HepG2 (cell line): ENCODE measurements around the gene ARHGEF38. TPM values are rescaled to one million over a fixed set of nuclear protein-coding genes. Genes with fewer than 3 reads are reported as not detected.
A peak's percentile ranks its signal among the peaks of the same experiment; 100 is the strongest.

Experiments
- ARID2 ChIP-seq: sonication (generic); formaldehyde crosslinking; IDR thresholded peaks from 2 replicates; pipeline ENCODE4 v1.8.1; 2022; ENCODE audit warnings: mild to moderate bottlenecking, missing genetic modification reagents, borderline replicate concordance
- MIER2 ChIP-seq: IDR thresholded peaks from 2 replicates; pipeline ENCODE4 v1.6.1; 2016; ENCODE audit warnings: missing biosample characterization, missing genetic modification reagents
- NKX3-1 ChIP-seq: sonication (generic); formaldehyde crosslinking; IDR thresholded peaks from 2 replicates; pipeline ENCODE4 v1.5.0; 2020; ENCODE audit warnings: missing genetic modification reagents
- PBX2 ChIP-seq: IDR thresholded peaks from 2 replicates; pipeline ENCODE4 v1.6.1; 2016; ENCODE audit warnings: control low read depth
- PTBP1 ChIP-seq: fragments of 200-400 bp; formaldehyde crosslinking; IDR thresholded peaks from 2 replicates; pipeline ENCODE4 v1.6.1; 2018; ENCODE audit warnings: low read length, low read depth; ENCODE audit not compliant: poor library complexity, severe bottlenecking
- REPIN1 ChIP-seq: sonication (generic); formaldehyde crosslinking; IDR thresholded peaks from 2 replicates; pipeline ENCODE4 v1.8.0; 2022; ENCODE audit warnings: missing genetic modification reagents, low read depth, mild to moderate bottlenecking, borderline replicate concordance
- SP4 ChIP-seq: sonication (generic); formaldehyde crosslinking; IDR thresholded peaks from 2 replicates; pipeline ENCODE4 v1.8.1; 2023; ENCODE audit warnings: mild to moderate bottlenecking, missing genetic modification reagents
- TARDBP ChIP-seq: sonication (generic); formaldehyde crosslinking; IDR thresholded peaks from 2 replicates; pipeline ENCODE4 v1.8.0; 2022; ENCODE audit warnings: mild to moderate bottlenecking, missing genetic modification reagents
- TBX3 ChIP-seq: fragments of 450-650 bp; IDR thresholded peaks from 2 replicates; pipeline ENCODE4 v1.6.1; 2017; ENCODE audit warnings: antibody characterized with exemption, mild to moderate bottlenecking, inconsistent platforms, borderline replicate concordance
- TGIF2 ChIP-seq: IDR thresholded peaks from 2 replicates; pipeline ENCODE4 v1.6.1; 2016; ENCODE audit warnings: control low read depth, missing compliant biosample characterization
- ZBTB4 ChIP-seq: sonication (generic); formaldehyde crosslinking; IDR thresholded peaks from 2 replicates; pipeline ENCODE4 v1.4.0; 2020; ENCODE audit warnings: missing genetic modification reagents, mild to moderate bottlenecking, borderline replicate concordance
- ZEB1 ChIP-seq: IDR thresholded peaks from 2 replicates; pipeline ENCODE4 v1.6.1; 2012; ENCODE audit warnings: mild to moderate bottlenecking, low read depth, inconsistent platforms; ENCODE audit not compliant: insufficient replicate concordance
- ZNF225 ChIP-seq: sonication (generic); formaldehyde crosslinking; IDR thresholded peaks from 2 replicates; pipeline ENCODE4 v1.4.0; 2020; ENCODE audit warnings: mild to moderate bottlenecking, missing genetic modification reagents
- ZNF230 ChIP-seq: sonication (generic); formaldehyde crosslinking; IDR thresholded peaks from 2 replicates; pipeline ENCODE4 v1.4.0; 2020; ENCODE audit warnings: mild to moderate bottlenecking, missing genetic modification reagents
- ZNF253 ChIP-seq: sonication (generic); formaldehyde crosslinking; IDR thresholded peaks from 2 replicates; pipeline ENCODE4 v1.8.0; 2022; ENCODE audit warnings: mild to moderate bottlenecking, missing genetic modification reagents, borderline replicate concordance
- ZNF275 ChIP-seq: sonication (generic); formaldehyde crosslinking; IDR thresholded peaks from 2 replicates; pipeline ENCODE4 v1.8.0; 2022; ENCODE audit warnings: missing genetic modification reagents, mild to moderate bottlenecking, inconsistent platforms, borderline replicate concordance
- ZNF446 ChIP-seq: sonication (generic); formaldehyde crosslinking; IDR thresholded peaks from 2 replicates; pipeline ENCODE4 v1.5.0; 2020; ENCODE audit warnings: mild to moderate bottlenecking, missing genetic modification reagents
- polyA plus RNA-seq, 8 experiments: library from polyadenylated mRNA; depleted of rRNA in 3 of 8; stranded (reverse) in 7 of 8; unstranded in 1 of 8; fragments of >200 nt; fragmentation: Illumina TruSeq in 4 of 8; extraction: Trizol in 4 of 8; gene quantifications; 2 replicates each; pipeline versions ENCODE4 v1.2.1 to v1.2.3, GENCODE V29; 2011 to 2016; ENCODE audit warnings: low read depth in 4 of 8, missing spikeins in 1 of 8, mixed read lengths in 1 of 8; ENCODE audit not compliant: insufficient read depth in 1 of 8
- total RNA-seq, 5 experiments: library from RNA; depleted of rRNA; stranded (reverse); fragments of >200 nt; fragmentation: Illumina TruSeq; extraction: Trizol; gene quantifications; 2 replicates each; pipeline ENCODE4 v1.2.3, GENCODE V29; 2016; ENCODE audit warnings: low read depth in 1 of 5

ARHGEF38 gene
- total and polyA plus RNA-seq, 2 of the 13 experiments (the other 11 are each of a cell fraction or from before 2014, with no cell fraction given), result not detected

- TF ChIP-seq REPIN1 (CRISPR knock-in tag) (peak; percentile 99), ZBTB4 (peak; percentile 72; the same call in 1 of the 2 replicates), MIER2 (CRISPR knock-in tag) (peak; percentile 87), SP4 (CRISPR knock-in tag) (peak; percentile 91), NKX3-1 (no peak; the same call in 1 of the 2 replicates), ZNF230 (0 out of 2 replicates have a peak, but pooled peaks have one; percentile 77), ZNF275 (CRISPR knock-in tag) (peak; percentile 78), PBX2 (CRISPR knock-in tag) (no peak; the same call in 1 of the 2 replicates), ZNF446 (CRISPR knock-in tag) (no peak), TARDBP (CRISPR knock-in tag) (peak; percentile 98), PTBP1 (peak; percentile 79), ZNF253 (CRISPR knock-in tag) (0 out of 2 replicates have a peak, but pooled peaks have one; percentile 92), TGIF2 (CRISPR knock-in tag) (peak; percentile 96), ZEB1 (peak; percentile 89), ARID2 (CRISPR knock-in tag) (peak; percentile 99), ZNF225 (CRISPR knock-in tag) (peak; percentile 97), TBX3 (peak; percentile 42; the same call in 1 of the 2 replicates)
Measured at GRCh38 chr4:105708181-105709080, 156.0 kb downstream of the ARHGEF38 start, which contains the start of the genes GSTCD and INTS12 (continued).
